ENCODE measurements around the gene ZCCHC14. TPM values are rescaled to one million over a fixed set of nuclear protein-coding genes. Genes with fewer than 3 reads are reported as not detected.
"Not testable (repeated sequence)": the region's sequence is repeated elsewhere in the genome, so short reads cannot be mapped to it uniquely, and the experiment has no call there.

ZCCHC14 gene
- total RNA-seq, 1 donor from 2014 or later: 28.0 TPM

GRCh38 chr16:87528690-87529579, 36.1 kb upstream of the ZCCHC14 start:
- H3K4me1 Mint-ChIP-seq (ENCODE audit: low read depth): no peaks in the 10 kb centered on the region
- H3K36me3 Mint-ChIP-seq (ENCODE audit: low read depth): peaks cover 13% of the 10 kb centered on the region
- H3K27ac Mint-ChIP-seq (ENCODE audit: unreplicated experiment): no peak overlapping the region
- TF ChIP-seq CTCF (IDR thresholded peaks at IDR 0.05): no peak
- no peak for DNase-seq (ENCODE audit: low spot score)
- peaks cover 21% of the 10 kb centered on the region for H3K27me3 Mint-ChIP-seq (ENCODE audit: low read depth)
- no peak overlapping the region for H3K4me3 Mint-ChIP-seq (ENCODE audit: unreplicated experiment)
- peaks cover 25% of the 10 kb centered on the region for H3K9me3 Mint-ChIP-seq (ENCODE audit: low read depth)

- Mint-ChIP-seq H3K36me3 (ENCODE audit: low read depth) (peaks cover 11% of the 10 kb centered on the region), H3K27ac (ENCODE audit: unreplicated experiment) (no peak overlapping the region), H3K4me3 (ENCODE audit: unreplicated experiment) (no peak overlapping the region), H3K27me3 (ENCODE audit: low read depth) (peaks cover 23% of the 10 kb centered on the region), H3K4me1 (ENCODE audit: low read depth) (no peaks in the 10 kb centered on the region), H3K9me3 (ENCODE audit: low read depth) (peaks cover 15% of the 10 kb centered on the region)
- DNase-seq (ENCODE audit: low spot score): no peak
- TF ChIP-seq CTCF (IDR thresholded peaks at IDR 0.05): no peak
Measured at GRCh38 chr16:87527055-87527724, 34.4 kb upstream of the ZCCHC14 start.

GRCh38 chr16:87526238-87526947, 33.6 kb upstream of the ZCCHC14 start:
- no peak for DNase-seq (ENCODE audit: low spot score)
- no peaks in the 10 kb centered on the region for H3K4me1 Mint-ChIP-seq (ENCODE audit: low read depth)
- no peak for TF ChIP-seq CTCF (IDR thresholded peaks at IDR 0.05)
- peaks cover 11% of the 10 kb centered on the region for H3K36me3 Mint-ChIP-seq (ENCODE audit: low read depth)
- peaks cover 23% of the 10 kb centered on the region for H3K27me3 Mint-ChIP-seq (ENCODE audit: low read depth)
- H3K9me3 Mint-ChIP-seq (ENCODE audit: low read depth): peaks cover 15% of the 10 kb centered on the region
- no peak overlapping the region for H3K4me3 Mint-ChIP-seq (ENCODE audit: unreplicated experiment)
- no peak overlapping the region for H3K27ac Mint-ChIP-seq (ENCODE audit: unreplicated experiment)

GRCh38 chr16:87525352-87525751, 32.5 kb upstream of the ZCCHC14 start:
- H3K36me3 Mint-ChIP-seq (ENCODE audit: low read depth): peaks cover 7% of the 10 kb centered on the region
- peaks cover 26% of the 10 kb centered on the region for H3K27me3 Mint-ChIP-seq (ENCODE audit: low read depth)
- H3K27ac Mint-ChIP-seq (ENCODE audit: unreplicated experiment): no peak overlapping the region
- no peak for TF ChIP-seq CTCF (IDR thresholded peaks at IDR 0.05)
- DNase-seq (ENCODE audit: low spot score): no peak
- no peak overlapping the region for H3K4me3 Mint-ChIP-seq (ENCODE audit: unreplicated experiment)
- peaks cover 14% of the 10 kb centered on the region for H3K9me3 Mint-ChIP-seq (ENCODE audit: low read depth)
- no peaks in the 10 kb centered on the region for H3K4me1 Mint-ChIP-seq (ENCODE audit: low read depth)

- Mint-ChIP-seq H3K9me3 (ENCODE audit: low read depth) (peaks cover 4% of the 10 kb centered on the region), H3K4me3 (ENCODE audit: unreplicated experiment) (no peak overlapping the region), H3K4me1 (ENCODE audit: low read depth) (peaks cover 1% of the 10 kb centered on the region), H3K27ac (ENCODE audit: unreplicated experiment) (no peak overlapping the region), H3K36me3 (ENCODE audit: low read depth) (peaks cover 2% of the 10 kb centered on the region), H3K27me3 (ENCODE audit: low read depth) (peaks cover 26% of the 10 kb centered on the region)
- DNase-seq (ENCODE audit: low spot score): no peak
- TF ChIP-seq CTCF (IDR thresholded peaks at IDR 0.05): no peak
Measured at GRCh38 chr16:87524407-87524806, 31.6 kb upstream of the ZCCHC14 start.

- not testable (repeated sequence) for H3K4me3 Mint-ChIP-seq (ENCODE audit: unreplicated experiment); H3K4me1 Mint-ChIP-seq (ENCODE audit: low read depth); H3K36me3 Mint-ChIP-seq (ENCODE audit: low read depth); DNase-seq (ENCODE audit: low spot score); H3K27ac Mint-ChIP-seq (ENCODE audit: unreplicated experiment); H3K9me3 Mint-ChIP-seq (ENCODE audit: low read depth)
- H3K27me3 Mint-ChIP-seq (ENCODE audit: low read depth): peaks cover 26% of the 10 kb centered on the region
Measured at GRCh38 chr16:87523605-87524004, 30.8 kb upstream of the ZCCHC14 start.

- not testable (repeated sequence) for H3K27ac Mint-ChIP-seq (ENCODE audit: unreplicated experiment); H3K4me3 Mint-ChIP-seq (ENCODE audit: unreplicated experiment); H3K9me3 Mint-ChIP-seq (ENCODE audit: low read depth); DNase-seq (ENCODE audit: low spot score); H3K36me3 Mint-ChIP-seq (ENCODE audit: low read depth)
- Mint-ChIP-seq H3K27me3 (ENCODE audit: low read depth) (peaks cover 26% of the 10 kb centered on the region), H3K4me1 (ENCODE audit: low read depth) (peaks cover 17% of the 10 kb centered on the region)
Measured at GRCh38 chr16:87521764-87522163, 28.9 kb upstream of the ZCCHC14 start.
